Measurements from ENCODE around the gene OLIG1. TPM values are rescaled to one million over a fixed set of nuclear protein-coding genes. Genes with fewer than 3 reads are reported as not detected.
A peak's percentile ranks its signal among the peaks of the same experiment; 100 is the strongest.

The OLIG1 gene
- total RNA-seq, 3 donors from 2014 or later = not detected

DNA sequence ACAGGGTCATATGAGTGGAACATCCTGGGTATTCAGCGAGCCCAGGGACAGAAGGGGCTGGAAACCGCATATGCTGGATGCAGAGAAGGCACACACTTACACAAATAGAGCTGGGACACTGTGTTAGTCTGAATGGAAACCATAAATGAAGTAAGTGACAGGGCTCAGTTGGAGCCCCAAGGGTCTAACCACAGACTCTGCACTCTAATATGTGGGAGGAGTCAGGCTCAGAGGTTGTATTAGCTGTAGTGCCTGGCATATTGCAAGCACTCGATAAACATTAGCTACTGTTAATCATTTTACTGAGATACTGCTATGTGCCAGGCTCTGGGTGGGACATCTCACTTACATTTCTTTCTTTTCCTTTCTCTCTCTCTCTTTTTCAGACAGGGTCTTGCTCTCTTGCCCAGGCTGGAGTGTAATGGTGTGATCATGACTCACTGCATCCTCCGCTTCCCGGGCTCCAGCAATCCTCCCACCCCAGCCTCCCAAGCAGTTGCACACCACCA is 6.5 kb upstream of the OLIG1 start:
- H3K4me1 Mint-ChIP-seq (ENCODE audit: low read depth) = peaks cover 2% of the 10 kb centered on the region
- DNase-seq = no peak
- H3K4me3 Mint-ChIP-seq = no peak overlapping the region
- peaks cover 44% of the 10 kb centered on the region for H3K27me3 Mint-ChIP-seq (ENCODE audit: low read depth)
- H3K36me3 Mint-ChIP-seq (ENCODE audit: insufficient read depth) = no peaks in the 10 kb centered on the region
- no peaks in the 10 kb centered on the region for H3K9me3 Mint-ChIP-seq
- ATAC-seq = no peak

DNA sequence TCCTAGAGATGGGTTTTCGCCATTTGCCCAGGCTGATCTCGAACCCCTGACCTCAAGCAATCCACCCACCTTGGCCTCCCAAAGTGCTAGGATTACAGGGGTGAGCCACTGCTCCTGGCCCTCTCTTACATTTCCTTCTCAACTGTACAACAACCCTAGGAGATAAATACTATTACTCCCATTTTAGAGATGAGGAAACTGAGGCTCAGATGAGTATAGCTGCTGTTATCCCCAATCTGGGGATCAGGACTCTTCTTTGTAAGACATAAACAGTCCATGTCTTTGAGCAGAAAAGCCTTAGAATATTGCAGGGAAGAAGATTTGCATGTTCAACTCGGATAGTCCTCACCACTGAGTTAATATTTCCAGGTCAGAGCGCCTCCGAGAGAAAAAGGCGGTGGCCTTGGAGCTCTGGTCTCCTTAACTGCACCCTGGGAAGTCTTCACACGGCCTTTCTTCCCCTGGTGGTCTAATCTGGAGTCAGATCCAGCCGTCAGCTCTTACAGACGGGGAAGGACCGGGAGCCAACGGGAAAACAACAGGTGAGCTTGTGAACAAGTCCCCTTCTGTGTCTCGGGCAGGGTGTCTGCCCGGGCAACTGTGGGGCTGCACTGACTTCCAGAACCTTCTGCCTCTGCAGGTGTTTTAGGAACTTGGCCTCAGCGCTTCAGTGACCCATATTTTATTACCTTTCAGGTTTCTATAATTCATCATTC is 5.9 kb upstream of the OLIG1 start:
- Mint-ChIP-seq H3K4me3 (no peak overlapping the region), H3K4me1 (ENCODE audit: low read depth) (no peaks in the 10 kb centered on the region)

DNA sequence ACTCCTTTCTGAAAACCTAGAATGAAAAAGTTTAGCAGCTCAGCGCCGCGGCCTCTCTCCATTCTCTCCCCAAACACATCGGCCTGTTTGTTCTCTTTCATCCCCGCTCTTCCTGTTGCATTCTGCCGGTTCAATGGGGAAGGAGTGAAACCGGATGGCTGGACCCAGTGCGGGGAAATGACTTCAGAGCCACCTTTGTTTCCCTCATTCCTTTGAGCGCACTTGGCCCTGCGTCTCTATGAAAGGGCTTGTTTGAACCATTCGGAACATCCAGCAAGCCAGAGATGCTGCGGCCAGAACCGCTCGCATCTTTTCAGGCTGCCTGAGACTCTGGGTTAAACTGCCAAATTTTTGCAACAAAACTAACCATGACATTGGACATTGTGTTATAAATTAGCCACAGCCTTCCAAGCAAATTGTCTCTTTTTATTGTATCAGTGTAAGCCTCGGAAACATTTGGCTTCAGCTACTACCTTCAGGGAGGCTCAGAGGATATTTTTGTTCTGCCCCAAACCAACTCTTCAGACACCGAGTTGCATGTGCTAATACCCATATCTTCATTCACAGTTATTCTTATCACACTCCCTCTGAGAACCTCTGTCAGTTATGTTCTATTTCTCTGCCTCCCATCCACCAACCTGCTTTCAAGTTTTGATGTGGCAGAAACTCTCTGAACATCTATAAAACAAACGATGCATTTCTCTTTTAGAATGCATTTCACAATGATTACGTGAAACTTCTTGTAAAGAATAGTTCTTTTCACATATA is 5.1 kb upstream of the OLIG1 start:
- peaks cover 58% of the 10 kb centered on the region for H3K27me3 Mint-ChIP-seq (ENCODE audit: low read depth)
- H3K4me3 Mint-ChIP-seq = no peak overlapping the region
- ATAC-seq (no peak), DNase-seq (no peak)
- H3K9me3 Mint-ChIP-seq = no peaks in the 10 kb centered on the region
- H3K36me3 Mint-ChIP-seq (ENCODE audit: insufficient read depth) = no peaks in the 10 kb centered on the region
- peaks cover 3% of the 10 kb centered on the region for H3K4me1 Mint-ChIP-seq (ENCODE audit: low read depth)

More for the DNA sequence above, 5.9 kb upstream of the OLIG1 start:
- DNase-seq = no peak
- ATAC-seq = no peak
- H3K9me3 Mint-ChIP-seq = no peaks in the 10 kb centered on the region
- H3K27me3 Mint-ChIP-seq (ENCODE audit: low read depth) = peaks cover 51% of the 10 kb centered on the region
- H3K36me3 Mint-ChIP-seq (ENCODE audit: insufficient read depth) = no peaks in the 10 kb centered on the region

DNA sequence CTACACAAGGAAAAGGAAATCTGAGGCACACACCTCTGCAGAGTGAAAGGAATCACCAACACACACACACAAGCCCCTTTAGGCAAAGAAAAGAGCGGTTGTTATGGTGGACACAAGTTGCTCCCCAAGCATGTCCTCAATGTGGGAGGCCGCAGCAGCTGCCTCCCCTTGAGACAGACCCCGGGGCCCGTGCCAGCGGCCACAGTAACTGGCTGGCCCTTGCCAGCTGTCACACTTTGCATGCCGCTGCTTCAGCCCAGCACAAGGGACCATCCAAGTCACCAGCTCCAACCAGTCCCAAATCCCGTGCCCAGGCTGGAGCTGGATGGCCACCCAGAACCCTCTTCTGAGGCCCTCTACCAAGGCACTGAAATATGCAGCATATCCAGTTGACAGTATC is 2.9 kb upstream of the OLIG1 start:
- Mint-ChIP-seq H3K36me3 (ENCODE audit: insufficient read depth) (no peaks in the 10 kb centered on the region), H3K9me3 (no peaks in the 10 kb centered on the region), H3K4me1 (ENCODE audit: low read depth) (peaks cover 14% of the 10 kb centered on the region), H3K27me3 (ENCODE audit: low read depth) (peaks cover 67% of the 10 kb centered on the region), H3K4me3 (no peak overlapping the region)
- no peak for DNase-seq
- no peak for ATAC-seq

DNA sequence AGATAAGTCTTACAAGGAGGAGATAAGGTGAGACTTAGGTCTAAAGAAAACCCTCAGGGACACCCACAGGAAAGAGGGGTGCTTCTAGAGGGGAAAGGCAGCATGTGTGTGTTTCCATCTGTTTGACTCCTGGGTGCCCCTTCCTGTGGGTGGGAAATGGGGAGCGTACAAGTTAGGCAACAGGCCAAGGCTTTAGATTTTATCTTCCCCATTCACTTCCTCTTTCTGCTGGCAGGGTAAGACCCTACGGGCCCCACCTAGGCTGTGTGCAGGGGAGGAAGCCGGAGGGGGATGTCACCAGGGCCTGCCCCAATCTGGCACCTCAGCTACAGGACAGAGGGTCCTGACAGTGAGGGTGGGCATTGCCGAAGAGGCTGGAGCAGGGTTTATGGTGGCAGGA is 2.5 kb upstream of the OLIG1 start:
- Mint-ChIP-seq H3K4me1 (ENCODE audit: low read depth) (peaks cover 17% of the 10 kb centered on the region), H3K27me3 (ENCODE audit: low read depth) (peaks cover 70% of the 10 kb centered on the region), H3K4me3 (no peak overlapping the region), H3K36me3 (ENCODE audit: insufficient read depth) (no peaks in the 10 kb centered on the region), H3K9me3 (no peaks in the 10 kb centered on the region)
- no peak for ATAC-seq
- DNase-seq = no peak

DNA sequence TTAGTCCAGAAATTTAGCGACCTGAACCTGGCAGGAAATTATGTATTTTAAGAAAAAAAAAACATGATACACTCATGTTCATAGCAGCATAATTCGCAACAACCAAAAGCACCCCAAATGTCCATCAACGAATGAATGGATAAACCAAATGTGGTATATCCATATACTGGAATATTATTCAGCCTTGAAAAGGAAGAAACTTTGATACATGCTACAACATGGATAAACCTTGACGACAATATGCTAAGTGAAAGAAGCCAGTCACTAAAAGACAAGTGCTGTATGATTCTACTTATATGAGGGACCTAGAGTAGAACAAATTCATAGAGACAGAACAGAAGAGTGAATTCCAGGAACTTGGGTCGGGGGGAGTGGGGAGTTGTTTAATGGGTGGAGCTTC is 698 bp upstream of the OLIG1 start:
- DNase-seq = no peak
- no peaks in the 10 kb centered on the region for H3K9me3 Mint-ChIP-seq
- H3K4me1 Mint-ChIP-seq (ENCODE audit: low read depth) = peaks cover 17% of the 10 kb centered on the region
- peak overlapping the region; percentile 21 for H3K4me3 Mint-ChIP-seq
- no peaks in the 10 kb centered on the region for H3K36me3 Mint-ChIP-seq (ENCODE audit: insufficient read depth)
- H3K27me3 Mint-ChIP-seq (ENCODE audit: low read depth) = peaks cover 71% of the 10 kb centered on the region
- ATAC-seq = no peak

DNA sequence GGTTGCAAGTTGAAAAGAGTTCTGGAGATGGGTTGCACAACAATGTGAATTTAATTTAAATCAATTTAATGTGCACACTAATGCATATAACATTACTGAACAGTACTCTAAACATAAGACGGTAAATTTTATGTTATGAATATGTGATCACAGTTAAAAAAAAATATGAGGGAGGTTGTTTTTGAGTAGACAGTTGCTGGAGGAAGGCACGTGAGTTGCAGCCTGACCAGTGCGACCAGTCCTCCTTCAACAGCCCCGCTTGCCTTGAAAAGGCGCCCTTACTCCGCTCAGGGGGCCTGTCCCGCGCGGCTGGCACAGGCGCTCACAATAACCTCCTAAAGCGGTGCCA is 322 bp upstream of the OLIG1 start:
- Mint-ChIP-seq H3K9me3 (no peaks in the 10 kb centered on the region), H3K27me3 (ENCODE audit: low read depth) (peaks cover 70% of the 10 kb centered on the region), H3K4me3 (peak overlapping the region; percentile 21), H3K36me3 (ENCODE audit: insufficient read depth) (no peaks in the 10 kb centered on the region), H3K4me1 (ENCODE audit: low read depth) (peaks cover 17% of the 10 kb centered on the region)
- no peak for ATAC-seq
- DNase-seq = no peak

DNA sequence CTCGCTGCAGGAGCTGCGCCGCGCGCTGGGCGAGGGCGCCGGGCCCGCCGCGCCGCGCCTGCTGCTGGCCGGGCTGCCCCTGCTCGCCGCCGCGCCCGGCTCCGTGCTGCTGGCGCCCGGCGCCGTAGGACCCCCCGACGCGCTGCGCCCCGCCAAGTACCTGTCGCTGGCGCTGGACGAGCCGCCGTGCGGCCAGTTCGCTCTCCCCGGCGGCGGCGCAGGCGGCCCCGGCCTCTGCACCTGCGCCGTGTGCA is 730 bp downstream of the OLIG1 start:
- H3K27me3 Mint-ChIP-seq (ENCODE audit: low read depth) = peaks cover 67% of the 10 kb centered on the region
- no peaks in the 10 kb centered on the region for H3K9me3 Mint-ChIP-seq
- ATAC-seq (peak; percentile 16 to 31), DNase-seq (no peak)
- H3K36me3 Mint-ChIP-seq (ENCODE audit: insufficient read depth) = no peaks in the 10 kb centered on the region
- H3K4me1 Mint-ChIP-seq (ENCODE audit: low read depth) = peaks cover 17% of the 10 kb centered on the region
- no peak overlapping the region for H3K4me3 Mint-ChIP-seq

DNA sequence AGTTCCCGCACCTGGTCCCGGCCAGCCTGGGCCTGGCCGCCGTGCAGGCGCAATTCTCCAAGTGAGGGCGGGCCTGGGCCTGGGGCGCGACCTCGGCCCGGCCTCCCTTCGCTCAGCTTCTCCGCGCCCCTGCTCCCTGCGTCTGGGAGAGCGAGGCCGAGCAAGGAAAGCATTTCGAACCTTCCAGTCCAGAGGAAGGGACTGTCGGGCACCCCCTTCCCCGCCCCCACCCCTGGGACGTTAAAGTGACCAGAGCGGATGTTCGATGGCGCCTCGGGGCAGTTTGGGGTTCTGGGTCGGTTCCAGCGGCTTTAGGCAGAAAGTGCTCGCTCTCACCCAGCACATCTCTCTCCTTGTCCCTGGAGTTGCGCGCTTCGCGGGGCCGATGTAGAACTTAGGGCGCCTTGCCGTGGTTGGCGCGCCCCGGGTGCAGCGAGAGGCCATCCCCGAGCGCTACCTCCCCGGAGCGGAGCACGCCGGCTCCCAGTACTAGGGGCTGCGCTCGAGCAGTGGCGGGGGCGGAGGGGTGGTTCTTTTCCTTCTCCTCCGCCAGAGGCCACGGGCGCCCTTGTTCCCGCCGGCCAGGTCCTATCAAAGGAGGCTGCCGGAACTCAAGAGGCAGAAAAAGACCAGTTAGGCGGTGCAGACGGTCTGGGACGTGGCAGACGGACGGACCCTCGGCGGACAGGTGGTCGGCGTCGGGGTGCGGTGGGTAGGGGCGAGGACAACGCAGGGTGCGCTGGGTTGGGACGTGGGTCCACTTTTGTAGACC is 1.2 kb downstream of the OLIG1 start:
- Mint-ChIP-seq H3K9me3 (no peaks in the 10 kb centered on the region), H3K36me3 (ENCODE audit: insufficient read depth) (no peaks in the 10 kb centered on the region), H3K27me3 (ENCODE audit: low read depth) (peaks cover 67% of the 10 kb centered on the region), H3K4me1 (ENCODE audit: low read depth) (peaks cover 17% of the 10 kb centered on the region), H3K4me3 (peak overlapping the region; percentile 71)
- ATAC-seq (peak; percentile 17 to 33), DNase-seq (peak; percentile 12)

DNA sequence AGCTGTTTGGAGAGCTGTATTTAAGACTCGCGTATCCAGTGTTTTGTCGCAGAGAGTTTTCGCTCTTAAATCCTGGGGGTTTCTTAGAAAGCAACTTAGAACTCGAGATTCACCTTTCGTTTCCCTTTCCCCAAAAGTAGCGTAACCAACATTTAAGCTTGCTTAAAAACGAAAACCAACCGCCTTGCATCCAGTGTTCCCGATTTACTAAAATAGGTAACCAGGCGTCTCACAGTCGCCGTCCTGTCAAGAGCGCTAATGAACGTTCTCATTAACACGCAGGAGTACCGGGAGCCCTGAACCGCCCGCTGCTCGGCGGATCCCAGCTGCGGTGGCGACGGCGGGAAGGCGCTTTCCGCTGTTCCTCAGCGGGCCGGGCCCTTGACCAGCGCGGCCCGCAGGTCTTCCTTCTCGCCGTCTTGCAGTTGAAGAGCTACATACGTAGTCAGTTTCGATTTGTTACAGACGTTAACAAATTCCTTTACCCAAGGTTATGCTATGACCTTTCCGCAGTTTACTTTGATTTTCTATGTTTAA is 1.9 kb downstream of the OLIG1 start:
- H3K4me3 Mint-ChIP-seq = peak overlapping the region; percentile 71
- H3K4me1 Mint-ChIP-seq (ENCODE audit: low read depth) = peaks cover 17% of the 10 kb centered on the region
- no peak for DNase-seq
- no peak for ATAC-seq
- no peaks in the 10 kb centered on the region for H3K9me3 Mint-ChIP-seq
- H3K36me3 Mint-ChIP-seq (ENCODE audit: insufficient read depth) = no peaks in the 10 kb centered on the region
- H3K27me3 Mint-ChIP-seq (ENCODE audit: low read depth) = peaks cover 63% of the 10 kb centered on the region

DNA sequence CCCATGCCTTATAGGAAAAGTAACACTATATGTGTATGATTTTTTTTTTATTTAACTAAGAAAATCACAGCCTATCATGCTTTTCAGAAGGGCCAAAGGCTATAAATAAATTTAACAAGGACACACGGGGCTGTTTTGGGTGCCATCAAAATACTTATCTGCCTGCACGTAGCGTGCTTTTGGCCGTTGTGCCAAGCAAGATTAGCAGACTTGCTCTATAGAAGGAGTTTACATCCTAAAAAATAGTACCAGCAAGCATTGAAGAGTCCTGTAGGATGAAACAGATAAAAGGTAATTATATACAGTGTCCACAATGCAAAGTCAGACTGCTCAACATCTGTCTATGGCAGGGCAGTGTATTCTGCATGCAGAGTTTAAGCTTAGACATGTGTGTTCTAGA is 3.7 kb downstream of the OLIG1 start:
- peaks cover 21% of the 10 kb centered on the region for H3K4me1 Mint-ChIP-seq (ENCODE audit: low read depth)
- DNase-seq (no peak), ATAC-seq (no peak)
- H3K36me3 Mint-ChIP-seq (ENCODE audit: insufficient read depth) = no peaks in the 10 kb centered on the region
- H3K9me3 Mint-ChIP-seq = no peaks in the 10 kb centered on the region
- no peak overlapping the region for H3K4me3 Mint-ChIP-seq
- peaks cover 57% of the 10 kb centered on the region for H3K27me3 Mint-ChIP-seq (ENCODE audit: low read depth)

DNA sequence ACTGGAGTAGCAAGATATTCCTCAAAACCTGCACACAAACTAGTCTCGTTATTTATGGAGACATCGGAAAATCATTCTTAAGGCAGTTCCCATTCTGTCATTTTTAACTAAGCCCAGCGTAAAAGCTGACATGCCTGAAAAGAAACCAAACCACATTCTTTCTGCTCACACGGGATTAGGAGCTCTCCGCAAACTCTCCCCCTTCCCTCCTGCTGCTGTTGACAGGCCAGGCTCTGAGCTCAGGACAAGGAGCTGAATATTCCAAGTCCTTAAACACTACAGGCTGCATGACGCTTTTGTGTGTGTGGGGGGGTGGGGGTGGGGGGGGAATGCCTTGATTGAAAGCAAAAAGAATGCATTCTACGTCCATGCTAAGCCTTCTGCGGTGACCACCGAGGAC is 5.2 kb downstream of the OLIG1 start:
- Mint-ChIP-seq H3K27me3 (ENCODE audit: low read depth) (peaks cover 45% of the 10 kb centered on the region), H3K9me3 (no peaks in the 10 kb centered on the region), H3K4me3 (no peak overlapping the region), H3K4me1 (ENCODE audit: low read depth) (peaks cover 18% of the 10 kb centered on the region), H3K36me3 (ENCODE audit: insufficient read depth) (no peaks in the 10 kb centered on the region)
- ATAC-seq = no peak
- no peak for DNase-seq

DNA sequence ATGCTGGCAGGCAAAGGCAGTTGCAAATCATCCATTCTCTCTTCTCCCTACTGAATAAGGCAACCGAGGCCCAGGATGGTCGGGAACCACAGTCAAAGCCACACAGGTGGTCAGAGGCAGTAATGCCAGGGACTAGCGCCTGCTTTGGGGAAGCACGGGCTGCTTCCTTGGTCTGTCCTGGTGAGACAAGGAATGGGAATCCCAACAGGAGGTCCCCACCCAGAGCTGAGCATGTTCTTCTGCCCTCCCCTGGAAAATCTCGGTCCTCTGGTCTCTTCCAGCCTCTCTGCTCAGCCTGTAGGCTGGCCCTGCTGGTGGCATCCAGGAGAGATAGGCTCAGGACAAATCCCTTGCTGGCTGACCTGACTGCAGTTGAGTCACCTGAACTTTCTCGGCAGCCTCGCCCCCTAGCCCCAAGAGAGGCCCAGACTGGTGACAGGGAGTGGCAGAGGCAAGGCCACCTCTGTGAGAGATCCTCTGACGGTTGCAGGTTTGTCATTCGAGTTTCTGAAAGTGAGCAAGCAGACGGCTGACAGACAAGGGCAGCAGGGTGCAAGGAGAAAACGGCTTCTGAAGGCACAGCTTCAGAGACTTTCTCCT is 5.8 kb downstream of the OLIG1 start:
- Mint-ChIP-seq H3K4me3 (no peak overlapping the region), H3K27me3 (ENCODE audit: low read depth) (peaks cover 50% of the 10 kb centered on the region), H3K9me3 (no peaks in the 10 kb centered on the region), H3K4me1 (ENCODE audit: low read depth) (peaks cover 18% of the 10 kb centered on the region), H3K36me3 (ENCODE audit: insufficient read depth) (no peaks in the 10 kb centered on the region)
- DNase-seq (no peak), ATAC-seq (no peak)

DNA sequence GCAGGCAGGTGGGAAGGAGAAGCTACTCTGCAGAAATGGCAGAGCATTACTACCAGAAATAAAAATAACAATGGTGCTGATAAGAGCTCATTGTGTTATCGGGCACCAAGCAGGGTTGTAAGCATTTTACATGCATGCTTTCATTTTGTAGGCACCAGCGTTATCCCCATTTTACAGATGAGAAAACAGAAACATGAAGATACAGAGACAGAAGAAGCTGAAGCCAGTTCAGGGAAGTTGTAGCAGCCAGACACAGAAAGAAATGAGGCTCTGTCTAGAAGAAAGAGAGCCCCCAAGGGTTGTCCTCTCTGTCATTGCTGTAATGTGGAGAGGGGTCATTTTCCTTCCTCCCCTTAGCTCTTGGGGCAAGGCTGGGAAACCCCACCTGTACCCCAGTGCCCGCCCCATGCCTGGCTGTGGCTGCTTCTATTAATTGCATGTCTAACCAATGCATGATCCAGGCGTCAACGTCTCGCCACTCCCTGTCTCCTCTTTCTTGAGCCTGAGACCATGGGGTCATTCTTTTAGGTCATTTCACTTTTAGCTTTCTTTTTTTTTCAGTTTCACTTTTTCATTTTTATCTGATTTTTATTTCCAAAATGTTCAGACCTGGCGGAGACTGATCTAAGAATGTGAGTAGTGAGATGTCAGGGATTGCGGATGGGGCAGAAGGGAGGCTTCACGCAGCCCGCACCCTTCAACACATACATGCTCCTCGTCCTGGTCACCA is 6.8 kb downstream of the OLIG1 start:
- Mint-ChIP-seq H3K9me3 (no peaks in the 10 kb centered on the region), H3K27me3 (ENCODE audit: low read depth) (peaks cover 41% of the 10 kb centered on the region), H3K4me3 (no peak overlapping the region), H3K4me1 (ENCODE audit: low read depth) (peaks cover 10% of the 10 kb centered on the region), H3K36me3 (ENCODE audit: insufficient read depth) (no peaks in the 10 kb centered on the region)
- DNase-seq (no peak), ATAC-seq (no peak)
